IPS-NIHi11 (cell line): ENCODE results near the gene MARCHF11.
A peak's percentile ranks its signal among the peaks of the same experiment; 100 is the strongest.

Experiments
- DNase-seq: peaks from one replicate; pipeline ENCODE4 v3.0.0; 2012; ENCODE audit warnings: mixed read lengths, low spot score

MARCHF11 gene, protein sequence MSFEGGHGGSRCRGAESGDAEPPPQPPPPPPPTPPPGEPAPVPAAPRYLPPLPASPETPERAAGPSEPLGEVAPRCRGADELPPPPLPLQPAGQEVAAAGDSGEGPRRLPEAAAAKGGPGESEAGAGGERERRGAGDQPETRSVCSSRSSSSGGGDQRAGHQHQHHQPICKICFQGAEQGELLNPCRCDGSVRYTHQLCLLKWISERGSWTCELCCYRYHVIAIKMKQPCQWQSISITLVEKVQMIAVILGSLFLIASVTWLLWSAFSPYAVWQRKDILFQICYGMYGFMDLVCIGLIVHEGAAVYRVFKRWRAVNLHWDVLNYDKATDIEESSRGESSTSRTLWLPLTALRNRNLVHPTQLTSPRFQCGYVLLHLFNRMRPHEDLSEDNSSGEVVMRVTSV

DNA sequence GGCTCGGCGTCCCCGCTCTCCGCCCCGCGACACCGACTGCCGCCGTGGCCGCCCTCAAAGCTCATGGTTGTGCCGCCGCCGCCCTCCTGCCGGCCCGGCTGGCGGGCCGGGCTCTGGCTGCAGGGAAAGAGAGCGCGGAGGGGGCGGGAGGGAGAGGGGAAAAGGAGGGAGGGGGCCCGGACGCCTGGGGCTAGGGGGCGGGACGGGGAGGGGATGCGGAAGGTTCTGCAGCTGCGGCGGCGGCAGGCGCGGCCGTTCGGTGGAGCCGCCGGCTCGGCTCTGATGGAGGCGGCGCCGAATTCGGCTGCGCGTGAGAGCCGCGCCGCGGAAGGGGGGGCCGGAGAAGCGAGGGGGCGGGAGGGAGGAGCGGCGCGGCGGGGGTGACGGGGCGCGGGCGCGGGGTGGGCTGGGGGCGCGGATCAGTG is at the start of gene MARCHF11:
Gene MARCHF11 (minus strand): TSS at position 281 of the 425 bp plus-strand sequence. CDS start 216 bp downstream, at position 65.
- peak; percentile 64 for DNase-seq

DNA sequence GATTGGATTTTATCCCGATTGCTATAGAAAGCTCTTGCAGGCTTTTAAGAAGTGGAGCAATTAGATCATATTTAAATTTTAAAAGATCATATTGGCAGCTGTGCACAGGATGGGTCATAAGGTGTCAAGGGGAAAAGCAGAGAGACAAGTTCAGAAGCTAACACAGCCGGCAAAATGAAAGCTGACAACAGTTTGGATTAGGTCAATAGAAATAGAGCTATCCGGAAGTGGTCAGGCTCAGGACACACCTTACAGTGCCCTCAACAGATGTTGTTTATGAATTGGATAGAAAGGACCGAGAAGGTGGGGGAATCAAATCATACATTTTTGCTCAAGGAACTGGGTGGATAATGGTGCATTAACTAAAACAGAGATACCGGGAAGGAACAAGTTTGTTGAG is 46.3 kb upstream of the MARCHF11 start:
- DNase-seq, result no peak

DNA sequence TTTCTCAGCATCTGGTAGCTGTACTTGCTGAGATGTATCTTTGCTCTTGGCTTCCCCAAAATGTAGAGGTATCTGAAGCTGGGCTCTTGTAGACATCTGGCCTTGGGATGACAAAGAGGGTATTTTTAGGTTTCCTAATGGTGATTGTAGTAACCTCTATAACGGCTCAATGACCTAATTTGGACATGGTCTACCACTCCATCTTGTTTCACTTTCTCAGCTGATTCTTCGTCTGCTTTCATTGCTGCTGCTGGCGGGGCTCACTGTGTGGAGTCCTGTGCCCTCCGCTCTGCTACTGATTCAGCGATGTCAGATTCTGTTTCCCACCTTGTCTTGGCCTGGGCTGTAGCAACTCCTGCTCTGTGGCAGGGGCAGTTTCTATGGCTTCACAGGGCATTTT is 12.7 kb upstream of the MARCHF11 start:
- no peak for DNase-seq

DNA sequence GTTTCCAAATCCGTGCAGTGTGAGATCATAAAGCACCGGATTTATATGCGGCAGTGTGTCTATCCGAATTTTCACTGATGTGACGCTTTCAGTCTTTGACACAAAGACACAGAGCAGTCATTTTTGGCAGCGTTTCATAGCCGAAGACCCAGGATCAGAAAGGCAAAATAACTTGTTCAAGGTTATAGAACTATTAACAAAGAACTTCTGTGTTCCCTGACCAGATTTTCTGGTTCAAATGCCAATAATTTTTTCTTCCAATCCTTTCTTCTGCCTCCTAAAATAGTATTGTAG is 1.1 kb upstream of the MARCHF11 start:
- DNase-seq, result no peak

DNA sequence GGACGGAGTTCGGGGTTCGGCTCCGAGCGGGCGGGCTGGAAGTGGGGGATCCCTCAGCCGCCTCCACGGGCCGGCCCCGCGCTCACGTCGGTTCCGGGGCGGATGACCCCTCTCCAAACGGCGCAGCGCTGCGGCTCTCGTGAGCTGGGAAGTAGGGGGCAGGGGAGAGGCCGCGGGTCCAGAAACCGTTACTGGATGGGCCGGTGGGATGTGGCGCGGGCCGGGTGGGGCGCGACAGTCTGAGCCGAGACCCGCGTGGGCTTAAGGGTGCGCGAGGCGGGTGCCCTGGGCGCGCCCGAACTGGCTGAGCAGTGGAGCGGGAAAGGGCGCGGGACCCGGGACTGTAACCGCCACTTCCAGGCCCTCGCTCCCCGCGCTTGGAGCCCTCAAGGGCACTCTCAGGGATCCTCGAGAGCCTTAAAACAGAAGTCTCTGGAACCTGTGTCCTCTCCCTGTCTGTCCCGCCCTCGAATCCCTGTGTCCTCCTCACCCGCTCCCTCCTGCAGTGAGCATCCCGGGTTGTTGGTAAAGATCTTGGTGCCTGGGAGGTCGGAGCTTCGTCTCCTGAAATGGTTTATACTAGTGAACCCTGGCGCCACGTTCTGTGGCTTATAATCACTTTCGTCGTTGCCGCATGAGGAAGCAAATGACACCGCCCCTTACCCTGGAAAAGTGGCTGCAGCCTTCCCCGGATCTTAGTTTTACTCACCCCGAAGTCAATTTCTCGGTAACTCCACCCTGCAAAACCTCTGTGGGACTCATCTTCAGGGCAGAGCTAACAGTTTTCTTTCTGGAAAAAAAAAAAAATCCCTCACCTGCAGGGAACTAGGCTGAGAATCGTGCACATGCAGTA is 571 bp upstream of the MARCHF11 start:
- DNase-seq, result peak; percentile 21

DNA sequence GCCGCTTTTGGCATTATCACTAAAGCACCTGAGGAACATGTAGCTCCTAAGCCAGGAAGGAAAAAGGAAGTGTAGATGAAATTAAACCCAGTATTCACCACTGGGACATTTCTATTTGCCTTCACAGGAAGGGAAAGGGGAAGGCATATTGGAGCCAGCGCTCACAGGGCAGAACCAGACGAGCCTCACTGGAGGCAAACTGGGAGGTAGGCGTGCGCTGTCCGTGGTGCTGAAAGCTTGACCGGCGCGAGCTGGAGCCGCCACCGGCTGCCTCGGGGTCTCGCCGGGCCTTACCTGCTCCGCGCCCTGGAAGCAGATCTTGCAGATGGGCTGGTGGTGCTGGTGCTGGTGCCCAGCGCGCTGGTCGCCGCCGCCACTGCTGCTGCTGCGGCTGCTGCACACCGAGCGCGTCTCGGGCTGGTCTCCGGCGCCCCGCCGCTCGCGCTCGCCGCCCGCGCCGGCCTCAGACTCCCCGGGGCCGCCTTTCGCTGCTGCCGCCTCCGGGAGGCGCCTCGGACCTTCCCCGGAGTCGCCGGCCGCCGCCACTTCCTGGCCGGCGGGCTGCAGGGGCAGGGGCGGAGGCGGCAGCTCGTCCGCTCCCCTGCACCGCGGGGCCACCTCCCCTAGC is 732 bp downstream of the MARCHF11 start:
- DNase-seq, result peak; percentile 85

DNA sequence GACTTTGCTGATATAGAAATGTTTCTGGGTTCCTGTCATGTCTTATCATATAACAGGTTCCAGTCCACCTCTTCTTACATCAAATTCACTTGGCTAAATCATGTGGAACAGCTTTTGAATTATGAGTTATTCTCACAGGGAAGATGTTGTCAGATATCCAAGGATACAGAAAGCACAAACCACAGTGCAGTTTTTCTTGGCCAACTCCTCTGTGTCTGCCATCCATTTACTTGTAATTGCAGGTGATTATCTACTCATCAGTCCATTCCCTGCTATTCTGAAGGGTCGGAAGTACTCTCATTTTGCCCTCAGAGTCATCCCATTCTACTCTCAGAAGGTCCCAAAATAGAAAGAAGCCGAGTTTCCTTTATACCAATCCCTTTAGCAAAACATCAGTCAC is 10.0 kb downstream of the MARCHF11 start:
- no peak for DNase-seq

DNA sequence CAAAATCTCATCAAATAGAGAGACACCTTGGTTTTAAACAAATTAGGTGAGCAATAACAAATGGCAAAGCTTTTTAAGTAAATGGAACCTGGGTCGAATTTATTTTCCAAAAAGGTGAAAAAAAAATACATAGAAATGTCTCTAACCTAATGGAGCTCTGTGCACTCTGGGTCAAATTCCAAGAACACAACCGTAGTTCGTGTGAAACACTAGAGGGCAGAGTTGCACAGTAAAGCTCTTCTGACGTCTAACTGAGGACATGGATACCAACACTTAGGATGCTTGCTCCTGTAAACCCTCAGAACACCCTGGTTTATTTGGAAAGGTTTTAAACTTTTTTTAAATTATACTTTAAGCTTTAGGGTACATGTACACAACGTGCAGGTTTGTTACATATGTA is 18.9 kb downstream of the MARCHF11 start:
- peak; percentile 64 for DNase-seq

DNA sequence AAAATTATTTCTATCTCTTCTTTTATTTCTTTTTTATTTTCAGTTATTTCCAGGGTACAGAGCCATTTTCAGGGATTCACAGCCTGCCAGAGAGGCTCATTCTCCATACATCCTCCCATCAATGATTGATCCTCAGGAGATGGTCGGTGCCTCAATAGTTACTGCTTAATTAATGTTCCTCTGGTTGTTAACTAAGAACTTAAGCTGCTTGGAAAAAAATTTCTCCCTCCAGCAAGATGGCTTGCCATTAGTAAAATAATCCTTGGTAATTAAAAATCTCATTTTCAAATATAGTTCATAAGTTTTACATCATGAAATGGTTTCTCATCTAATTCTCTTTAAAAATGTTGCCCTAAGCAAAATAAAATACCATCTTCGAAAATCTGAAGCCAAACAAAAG is 20.0 kb downstream of the MARCHF11 start:
- DNase-seq, result no peak

DNA sequence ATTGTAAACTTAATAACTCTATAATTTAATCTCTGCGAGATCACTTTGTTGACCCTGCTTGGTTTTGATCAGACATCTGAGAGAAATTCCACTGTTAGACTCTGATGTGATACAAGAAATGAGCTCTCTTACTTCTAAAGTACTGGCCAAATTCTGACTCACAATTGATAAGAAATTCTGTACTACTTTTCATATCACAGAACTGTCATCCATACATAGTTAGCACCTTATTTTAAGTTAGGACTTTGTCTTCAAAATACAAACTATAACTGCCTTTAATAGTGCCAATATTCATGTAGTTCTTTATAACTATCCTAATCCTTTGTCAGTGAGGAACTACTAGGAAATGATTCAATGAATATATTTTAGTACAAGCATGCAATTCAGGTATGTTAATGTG is 23.4 kb downstream of the MARCHF11 start:
- no peak for DNase-seq

DNA sequence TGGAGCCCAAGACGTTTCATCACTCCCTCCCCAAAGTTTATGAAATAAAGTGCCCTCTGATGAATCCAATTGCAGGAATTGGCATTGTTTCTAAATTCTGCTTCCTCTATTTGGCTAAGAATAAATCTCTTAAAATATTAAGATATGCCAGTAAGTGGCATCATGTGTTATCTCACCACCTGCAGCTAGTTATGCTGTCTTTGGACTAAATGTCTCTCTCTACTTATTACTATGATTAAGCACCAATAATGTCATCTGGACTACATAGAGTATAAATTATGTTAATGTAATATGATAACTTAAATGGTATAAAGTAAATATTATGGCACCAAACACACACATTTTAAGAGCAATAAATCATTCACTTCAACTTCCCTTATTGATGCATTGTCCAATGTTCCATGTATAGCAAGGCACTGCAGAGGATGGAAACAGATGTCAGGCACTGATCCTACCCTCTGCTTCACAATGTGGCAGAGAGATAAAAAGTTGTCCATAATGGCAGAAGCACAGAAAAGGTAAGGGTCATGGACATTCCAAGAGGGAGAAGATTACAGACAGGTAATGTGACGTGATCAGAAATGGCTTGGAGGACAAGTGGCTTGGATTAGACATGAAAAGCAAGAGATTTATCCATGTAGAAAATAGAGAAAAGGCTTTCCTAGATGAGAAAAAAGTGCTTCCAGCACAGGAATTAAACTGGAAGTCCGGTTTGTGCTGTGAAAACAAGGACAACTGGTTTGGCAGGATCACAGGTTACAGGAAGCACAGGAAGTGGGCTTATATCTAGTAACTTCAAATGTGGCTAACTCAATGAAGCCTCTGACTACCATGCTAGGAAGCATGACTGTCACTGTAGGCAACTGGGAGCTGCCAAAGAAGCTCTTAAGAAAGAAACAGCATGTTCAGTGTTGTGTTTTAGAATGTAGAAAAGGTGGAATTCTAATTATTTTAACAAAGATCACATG is 26.7 kb downstream of the MARCHF11 start:
- no peak for DNase-seq

DNA sequence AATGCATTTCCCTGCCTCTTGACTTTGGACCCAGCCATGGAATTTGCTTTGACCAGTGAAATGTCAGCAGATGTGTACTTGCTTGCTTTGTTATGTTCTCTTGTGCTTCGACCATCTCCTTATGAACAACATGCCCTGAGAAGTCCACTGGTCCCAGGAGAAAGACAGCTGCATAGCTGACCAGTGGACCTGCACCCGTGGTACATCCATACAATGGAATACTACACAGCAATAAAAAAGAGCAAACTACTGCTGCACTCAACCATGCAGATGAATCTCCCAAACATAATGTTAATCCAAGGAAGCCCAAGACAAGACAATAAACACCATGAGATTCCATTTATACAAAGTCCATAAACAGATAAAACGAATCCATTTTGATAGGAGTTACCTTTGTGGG is 30.0 kb downstream of the MARCHF11 start:
- no peak for DNase-seq

DNA sequence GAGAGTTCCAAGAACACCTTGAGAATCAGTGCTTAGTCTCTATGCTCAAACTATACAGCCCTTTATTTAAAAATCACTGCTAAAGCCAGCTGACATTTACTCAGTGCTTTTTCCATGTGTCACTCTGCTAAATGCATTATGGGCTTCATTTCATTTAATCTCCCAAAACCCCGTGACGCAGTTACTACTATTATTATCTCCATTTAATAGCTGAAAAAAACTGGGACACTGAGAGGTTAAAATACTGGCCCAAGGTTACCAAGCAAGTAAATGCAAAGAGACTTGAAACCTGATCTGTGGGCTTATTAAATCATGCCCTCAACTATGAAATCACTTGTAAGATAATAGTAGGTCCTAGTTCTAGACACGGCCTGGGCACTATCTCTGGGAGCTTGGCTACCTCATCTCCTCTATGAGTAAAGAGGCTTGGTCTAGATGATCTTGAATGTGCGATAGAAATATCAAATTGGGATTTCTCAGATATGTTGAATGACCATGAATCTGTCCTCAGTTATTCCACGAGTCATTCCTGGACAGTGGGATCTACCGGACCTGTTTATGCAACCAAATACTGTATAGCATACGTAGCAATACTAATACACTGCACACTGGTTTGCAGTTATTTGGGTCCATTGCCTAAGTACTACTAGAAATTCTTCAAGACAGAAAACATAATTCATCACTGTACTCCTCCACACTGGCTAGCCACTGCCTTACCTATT is 32.3 kb downstream of the MARCHF11 start:
- no peak for DNase-seq

DNA sequence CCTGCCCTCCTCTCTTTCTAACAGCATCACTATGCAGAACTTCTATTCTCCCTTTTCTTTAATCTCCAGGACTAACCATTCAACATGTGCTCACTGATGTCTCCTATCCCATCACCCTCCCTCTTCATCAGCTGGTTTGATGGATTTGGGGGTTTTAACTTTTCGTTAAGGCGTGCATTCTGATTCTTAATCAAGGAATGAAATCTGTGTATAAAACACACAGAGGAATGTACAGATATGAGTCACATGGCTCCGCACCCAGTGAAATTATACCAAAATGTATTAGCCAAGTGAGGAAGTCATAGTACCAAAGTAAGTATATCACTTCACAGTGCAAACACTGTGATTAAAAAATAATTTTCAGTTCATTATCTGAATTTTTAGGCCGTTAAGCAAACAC is 35.2 kb downstream of the MARCHF11 start:
- DNase-seq, result no peak

DNA sequence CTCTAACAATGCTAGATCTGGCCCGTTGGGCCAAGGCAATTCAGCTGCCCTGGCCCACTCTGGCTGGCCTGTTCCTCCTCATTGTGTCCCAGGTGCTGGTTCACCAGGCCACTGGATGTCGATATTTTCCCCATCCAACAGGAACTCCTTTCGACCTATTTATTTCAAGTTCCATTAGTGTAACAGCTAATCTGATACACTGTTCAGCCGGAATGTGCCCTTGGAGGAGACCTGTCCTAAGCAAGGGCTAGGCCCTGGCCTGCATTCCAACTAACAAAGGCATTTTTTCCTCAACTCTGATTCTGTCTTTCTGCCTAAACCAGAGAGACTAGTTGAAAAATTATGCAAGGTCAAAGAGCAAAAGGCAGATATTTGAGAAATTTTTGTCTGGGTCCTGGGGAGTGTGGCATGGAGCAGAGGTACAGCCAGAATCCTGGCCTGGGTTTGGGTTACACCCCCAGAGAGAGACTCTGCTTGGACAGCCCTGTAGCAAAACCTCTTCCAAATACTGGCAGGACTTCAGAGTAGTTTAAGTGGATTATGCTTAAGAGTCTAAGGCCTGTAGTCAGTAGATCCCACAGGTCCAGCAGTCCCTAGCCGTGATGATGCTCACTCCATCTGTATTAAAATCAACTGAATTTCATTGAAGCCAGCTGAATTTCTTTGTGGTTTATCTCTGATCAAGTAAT is 36.1 kb downstream of the MARCHF11 start:
- no peak for DNase-seq

DNA sequence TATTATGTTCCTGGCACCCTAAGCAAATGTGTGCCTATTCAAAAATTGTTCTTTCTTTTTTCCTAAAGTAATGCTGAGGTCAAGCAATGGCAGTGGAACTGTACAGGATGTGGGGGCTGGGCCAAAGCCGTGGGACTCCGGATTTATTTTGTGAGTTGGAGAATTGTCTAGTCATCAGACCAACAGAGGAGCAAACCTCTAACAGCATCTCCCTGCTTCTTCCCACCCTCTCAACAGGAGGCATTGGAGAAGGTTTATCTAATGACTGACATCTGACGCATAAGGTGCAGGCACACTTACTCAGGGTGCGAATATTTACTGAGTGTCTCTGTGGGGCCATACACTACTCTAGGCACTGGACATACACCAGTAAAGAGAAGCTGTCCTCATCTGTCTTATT is 38.6 kb downstream of the MARCHF11 start:
- no peak for DNase-seq

DNA sequence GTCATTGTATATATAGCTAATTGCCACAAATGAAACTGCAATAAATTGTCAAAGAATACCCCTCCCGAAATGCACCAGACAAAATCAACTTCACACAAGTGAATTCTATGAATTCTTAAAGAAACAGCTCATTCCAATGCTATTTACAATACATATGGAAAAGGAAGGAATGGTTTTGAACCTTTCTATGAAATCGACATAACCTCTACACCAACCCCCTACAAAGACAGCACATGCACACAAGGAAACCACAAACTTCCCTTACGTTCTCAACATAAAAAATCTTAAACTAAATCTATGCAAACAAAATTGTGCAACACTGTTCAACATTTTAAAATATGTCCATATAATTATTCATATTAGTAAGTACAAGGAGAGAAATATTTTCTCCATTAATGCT is 39.2 kb downstream of the MARCHF11 start:
- no peak for DNase-seq

DNA sequence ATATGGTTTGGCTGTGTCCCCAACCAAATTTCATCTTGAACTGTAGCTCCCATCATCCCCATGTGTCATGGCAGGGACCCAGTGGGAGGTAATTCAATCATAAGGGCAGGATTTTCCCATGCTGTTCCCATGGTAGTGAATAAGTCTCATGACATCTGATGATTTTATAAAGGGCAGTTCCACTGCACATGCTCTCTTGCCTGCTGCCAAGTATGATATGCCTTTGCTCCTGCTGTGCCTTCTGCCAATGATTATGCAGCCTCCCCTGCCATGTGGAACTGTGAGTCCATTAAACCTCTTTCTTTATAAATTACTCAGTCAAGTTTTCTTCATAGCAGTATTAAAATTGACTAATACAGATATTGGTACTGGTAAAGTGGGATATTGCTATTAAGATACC is 42.4 kb downstream of the MARCHF11 start:
- no peak for DNase-seq

DNA sequence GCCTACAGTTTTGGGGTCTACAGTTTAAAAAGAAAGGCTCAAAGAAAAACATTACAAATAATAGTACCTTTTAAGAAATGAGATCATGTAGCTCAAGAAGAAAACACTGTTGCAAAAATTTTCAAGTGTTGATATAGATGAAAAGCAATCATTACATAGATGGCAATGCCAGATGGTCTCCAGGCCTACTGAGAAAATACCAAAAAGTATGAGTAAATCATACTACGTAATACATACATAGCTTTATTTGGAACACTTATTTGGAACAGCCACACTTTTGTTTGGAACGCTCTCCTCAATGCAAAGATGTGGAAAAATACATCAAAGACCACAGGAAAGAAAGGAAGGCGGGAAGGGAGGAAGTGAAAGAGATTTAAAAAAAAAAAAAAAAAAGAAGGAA is 44.1 kb downstream of the MARCHF11 start:
- DNase-seq, result no peak

DNA sequence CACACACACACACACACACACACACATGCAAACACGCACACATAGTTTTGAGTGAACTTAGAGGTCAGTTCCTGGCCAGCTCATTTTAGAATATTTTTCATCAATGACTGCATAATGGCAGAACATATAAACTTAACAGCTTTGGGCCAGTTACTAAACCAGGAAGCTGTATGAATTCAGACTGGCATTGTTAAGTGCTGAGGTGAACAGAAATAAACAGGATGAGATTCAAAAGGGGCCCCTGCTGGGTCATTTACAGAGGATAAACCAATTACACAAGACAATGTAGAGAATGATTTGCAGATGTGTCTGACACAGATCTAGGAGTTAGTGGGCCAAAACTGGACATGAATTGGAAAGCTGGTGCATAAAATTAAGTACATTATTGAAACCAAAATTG is 44.6 kb downstream of the MARCHF11 start:
- DNase-seq, result no peak

DNA sequence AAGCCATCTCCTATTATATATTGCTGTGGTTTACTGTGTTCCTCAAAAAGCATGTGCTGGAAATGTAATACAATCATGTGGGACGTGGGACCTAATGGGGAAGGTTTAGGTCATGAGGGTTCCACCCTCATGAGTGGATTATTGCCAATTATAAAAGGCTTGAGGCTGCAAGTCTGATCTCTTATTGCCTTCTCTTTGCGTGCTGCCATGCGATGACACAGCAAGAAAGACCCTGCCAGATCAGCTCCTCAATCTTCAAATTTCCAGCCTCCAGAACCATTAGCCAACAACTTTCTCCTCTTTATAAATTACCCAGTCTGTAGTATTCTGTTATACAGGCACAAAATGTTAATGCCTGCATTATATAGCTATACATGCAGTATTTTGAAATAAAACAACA is 45.4 kb downstream of the MARCHF11 start:
- DNase-seq, result no peak
